ENCODE data around the gene NBPF8.
"Not testable (repeated sequence)": the region's sequence is repeated elsewhere in the genome, so short reads cannot be mapped to it uniquely, and the experiment has no call there.

NBPF8 gene

GRCh38 chr1:120414911-120415480 lies at the start of gene NBPF8:
NBPF8 (plus strand) TSS chr1:120415035; CDS start chr1:120436523, 21,488 bp downstream.
- DNase-seq: peak; percentile 25

GRCh38 chr1:120367709-120368108 lies 47.1 kb upstream of the NBPF8 start:
- DNase-seq: not testable (repeated sequence)

DNA sequence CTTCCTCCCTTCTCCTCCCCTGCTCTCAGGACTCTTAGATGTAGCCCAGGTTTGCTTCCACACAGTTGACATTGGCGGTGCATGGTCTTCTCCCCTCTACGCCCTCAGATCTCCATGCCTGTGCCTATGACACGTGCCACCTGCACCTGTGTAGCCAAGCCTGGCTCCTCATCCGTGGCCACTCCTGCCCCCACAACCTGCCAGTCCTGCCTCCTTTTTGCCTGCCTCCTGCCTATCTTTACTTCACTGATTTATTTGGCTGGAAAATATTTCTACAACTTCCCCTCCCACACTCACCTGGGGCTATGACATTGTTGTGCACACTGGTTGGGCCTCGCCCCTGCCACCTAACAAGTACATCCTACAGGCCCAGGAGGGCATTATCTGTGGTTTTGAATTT lies 28.2 kb upstream of the NBPF8 start:
- not testable (repeated sequence) for DNase-seq

DNA sequence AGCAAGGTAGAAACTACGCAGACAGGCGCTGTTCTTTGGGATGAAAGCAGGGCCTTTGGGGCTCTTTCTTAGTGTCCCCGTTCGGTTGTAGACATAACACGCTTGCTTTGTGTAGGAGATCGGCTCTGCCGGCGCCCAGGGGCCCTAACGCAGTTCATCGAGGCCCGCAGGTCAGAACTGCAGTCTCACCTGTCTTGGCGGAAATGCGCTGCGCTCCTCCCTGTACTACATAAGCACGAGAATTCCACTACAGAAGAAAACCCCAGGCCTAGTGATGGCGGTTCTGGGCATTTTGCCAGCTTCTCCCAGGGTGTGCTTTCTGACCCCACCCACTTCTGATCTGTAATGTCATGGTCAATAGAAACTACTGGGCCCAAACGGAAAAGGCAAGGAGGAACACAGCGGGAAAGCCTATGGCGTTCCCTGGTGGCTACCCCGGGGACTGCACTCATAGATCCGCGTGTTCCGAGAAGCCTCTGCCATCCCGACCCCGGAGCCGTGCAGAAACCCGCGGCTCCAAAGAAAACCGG lies 26.2 kb upstream of the NBPF8 start:
- not testable (repeated sequence) for DNase-seq

DNA sequence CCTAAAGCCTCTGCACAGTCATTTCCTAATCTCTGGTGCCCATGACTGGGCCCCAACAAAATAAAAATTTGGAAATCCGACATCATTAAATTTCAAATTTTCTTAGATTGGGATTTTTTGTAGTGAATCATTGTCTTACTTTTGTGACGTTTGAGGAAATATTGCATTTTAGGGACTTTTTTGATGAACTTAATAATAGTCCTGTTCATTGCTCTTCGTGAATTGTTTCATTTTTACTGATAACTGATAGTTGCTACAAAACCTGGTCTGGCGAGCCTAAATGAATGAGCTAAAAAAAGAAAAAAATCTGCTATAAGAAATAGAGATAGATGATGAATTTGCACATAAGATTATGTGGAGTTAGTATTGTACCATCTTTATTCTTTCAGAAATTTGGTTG lies 23.5 kb upstream of the NBPF8 start:
- DNase-seq: not testable (repeated sequence)

DNA sequence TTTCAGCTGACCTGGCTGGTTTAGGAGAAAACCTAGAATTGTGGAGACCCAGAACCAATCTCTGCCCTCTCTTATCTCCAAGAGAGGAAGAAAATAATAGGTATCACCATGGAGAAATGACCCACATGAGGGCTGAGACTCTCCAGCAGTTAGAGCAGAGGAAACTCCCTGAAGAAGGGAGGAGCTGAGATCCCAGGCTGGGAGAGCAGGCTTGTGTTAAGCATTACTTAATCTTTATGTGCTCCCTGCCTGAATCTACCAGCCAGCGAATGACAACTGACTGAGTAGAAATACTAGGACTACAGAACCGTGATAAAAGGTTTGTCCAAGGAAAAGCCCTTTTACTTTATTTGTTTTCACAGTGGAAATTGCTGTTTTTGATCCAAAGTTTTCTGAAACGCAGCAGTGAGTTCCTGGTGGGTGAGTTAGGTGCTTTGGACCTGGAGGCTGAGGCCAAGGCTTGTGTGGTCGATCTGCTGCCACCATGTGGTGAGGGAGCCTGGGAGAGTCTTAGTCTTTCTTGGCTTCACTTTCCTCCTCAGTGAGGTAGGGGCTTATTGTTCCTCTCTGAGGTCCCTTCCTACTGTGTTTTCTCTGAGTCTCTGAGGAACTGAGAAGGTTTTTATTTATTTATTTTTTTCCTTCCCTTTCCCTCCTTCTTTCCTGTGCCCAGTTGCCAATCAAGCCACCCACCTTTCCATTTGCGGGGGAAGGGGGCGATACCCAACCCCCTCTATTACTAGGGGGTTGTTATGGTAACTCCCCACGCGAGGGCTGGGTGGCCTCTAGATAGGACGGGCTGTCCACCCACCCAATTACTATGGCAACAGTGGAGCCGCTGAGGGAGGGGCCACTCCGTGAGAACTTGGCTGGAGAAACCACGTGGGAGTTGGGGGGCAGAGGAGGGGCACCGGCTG lies 21.3 kb upstream of the NBPF8 start:
- DNase-seq: not testable (repeated sequence)

DNA sequence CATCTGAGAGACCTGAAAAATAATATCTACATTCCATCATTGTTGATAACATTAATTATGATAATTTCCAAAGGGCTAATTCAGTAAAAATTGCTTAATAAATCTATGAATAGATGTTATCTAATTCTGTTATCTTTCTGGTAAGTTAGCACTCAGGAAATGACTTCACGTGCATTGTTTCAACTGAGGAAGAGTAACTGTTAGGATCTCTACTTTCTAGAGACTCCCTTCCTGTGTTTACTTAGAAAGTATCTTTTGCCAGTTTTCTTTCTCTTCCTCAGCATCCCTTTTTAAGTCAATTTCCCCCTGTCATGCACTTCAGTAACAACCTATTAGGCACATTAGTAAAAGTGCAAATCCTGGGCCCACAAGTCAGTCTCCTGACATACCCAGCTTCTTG lies 9.5 kb upstream of the NBPF8 start:
- DNase-seq: not testable (repeated sequence)

GRCh38 chr1:120414451-120414850 lies 384 bp upstream of the NBPF8 start:
- not testable (repeated sequence) for DNase-seq

DNA sequence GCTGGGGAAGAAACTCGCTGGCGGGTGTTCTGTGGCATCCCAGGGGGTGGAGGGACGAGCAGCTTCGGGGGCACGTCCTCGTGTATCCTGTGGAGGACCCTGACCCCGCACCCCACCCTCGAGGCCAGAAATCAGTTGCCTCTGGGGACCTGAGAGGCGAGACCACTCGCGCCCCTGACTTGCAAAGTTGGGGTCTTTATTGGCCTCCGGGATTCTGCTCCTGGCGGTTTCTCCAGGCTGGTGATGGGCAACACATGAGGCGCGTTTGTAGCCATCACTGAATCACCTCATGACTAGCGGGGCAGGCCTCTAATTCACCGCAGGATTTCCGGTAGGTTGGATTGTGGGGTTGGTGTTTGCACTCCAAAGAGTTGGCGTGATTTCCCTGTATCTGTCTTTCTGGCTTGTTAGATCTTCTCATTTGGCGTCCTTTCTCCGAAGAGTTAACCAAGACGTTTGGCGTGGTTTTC lies 692 bp downstream of the NBPF8 start:
- peak; percentile 4 for DNase-seq

- DNase-seq: not testable (repeated sequence)
These were observed 10.2 kb downstream of the NBPF8 start for GRCh38 chr1:120425063-120425462.

DNA sequence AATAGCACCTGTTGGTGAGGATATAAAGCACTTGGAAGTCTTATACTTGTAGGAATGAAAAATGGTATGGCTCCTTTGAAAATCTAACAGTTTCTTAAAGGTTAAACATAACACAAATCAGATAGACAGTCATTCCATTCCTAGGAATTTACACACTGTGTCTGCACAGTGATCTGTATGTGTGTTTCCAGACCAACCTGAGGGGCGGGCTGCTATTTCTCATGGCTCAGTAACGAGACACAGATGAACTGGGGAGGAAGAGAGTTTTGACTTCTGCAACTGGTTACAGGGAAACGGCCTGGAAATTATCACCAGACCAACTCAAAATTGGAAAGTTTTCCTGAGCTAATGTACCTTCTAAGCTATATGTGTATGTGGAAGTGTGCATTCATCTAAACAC lies 16.8 kb downstream of the NBPF8 start:
- DNase-seq: not testable (repeated sequence)

GRCh38 chr1:120433831-120434230 lies 19.0 kb downstream of the NBPF8 start:
- DNase-seq: not testable (repeated sequence)

- DNase-seq: not testable (repeated sequence)
These were observed 34.3 kb downstream of the NBPF8 start for GRCh38 chr1:120449124-120449523.

Measured in NCI-H1694 treated with DMSO at 0.1 percent for 48 hours (cell line).